ENCODE measurements around the gene CDH5. TPM values are rescaled to one million over a fixed set of nuclear protein-coding genes. Genes with fewer than 3 reads are reported as not detected.

Gene CDH5
- total and polyA plus RNA-seq, 2 of the 13 experiments (the other 11 are each of a cell fraction or from before 2014, with no cell fraction given) = 0.71 to 1.1 TPM

- peaks cover 0 to 32% of the 10 kb centered on the region in 2 experiments; a peak in 2 of 5 replicates for H3K27me3 ChIP-seq (ENCODE audit: control insufficient read depth in 1 of 2, insufficient read depth in 2 of 2, low read length in 2 of 2)
- FAIRE-seq = no peak
- H3K36me3 ChIP-seq (replicated peaks in 1 of 2; ENCODE audit: control insufficient read depth in 1 of 2, insufficient read depth in 2 of 2, low read length in 2 of 2) = no peaks in the 10 kb centered on the region
- H2AFZ ChIP-seq (ENCODE audit: low read length) = no peak overlapping the region
- no peaks in the 10 kb centered on the region for H3K4me1 ChIP-seq (ENCODE audit: insufficient read depth, low read length)
- ChIA-PET POLR2A (no interaction called here), CTCF (ENCODE audit: low intra/inter-chr PET ratio, low total read pairs) (interaction anchor here (1.1 kb wide), 1 partner anchor 44 kb away, joined by 3 read pairs; no protein-coding TSS in a partner anchor)
- H3K9ac ChIP-seq (ENCODE audit: insufficient read depth, low read depth, low read length) = no peak overlapping the region
- 31% methylated on average over 1 of the region's 1 CpG for WGBS (ENCODE audit: low lambda C conversion rate)
- TF ChIP-seq TIGD3 (CRISPR knock-in tag; IDR thresholded peaks at IDR 0.05; ENCODE audit: borderline replicate concordance) = no peak
- TF ChIP-seq PLRG1 (conservative IDR thresholded peaks at IDR 0.05) = no peak
- TF ChIP-seq SYNCRIP (IDR thresholded peaks at IDR 0.05; ENCODE audit: insufficient read depth, low read depth, low read length) = no peak
- TF ChIP-seq ZFP41 (CRISPR knock-in tag; IDR thresholded peaks at IDR 0.05; ENCODE audit: borderline replicate concordance) = no peak
- TF ChIP-seq ZNF678 (CRISPR knock-in tag; IDR thresholded peaks at IDR 0.05) = no peak
- no peak for TF ChIP-seq SAP130 (CRISPR knock-in tag; IDR thresholded peaks at IDR 0.05; ENCODE audit: low read depth)
- TF ChIP-seq CHD4 (IDR thresholded peaks at IDR 0.05; ENCODE audit: borderline replicate concordance, low read length) = no peak
- TF ChIP-seq STAT5B (CRISPR knock-in tag; IDR thresholded peaks at IDR 0.05) = no peak
- no peak for TF ChIP-seq FOXM1 (CRISPR knock-in tag; IDR thresholded peaks at IDR 0.05)
- TF ChIP-seq ZKSCAN5 (CRISPR knock-in tag; IDR thresholded peaks at IDR 0.05) = no peak
- TF ChIP-seq ARNT2 (CRISPR knock-in tag; IDR thresholded peaks at IDR 0.05; ENCODE audit: low read depth) = no peak
- TF ChIP-seq ZNF567 (CRISPR knock-in tag; IDR thresholded peaks at IDR 0.05; ENCODE audit: borderline replicate concordance) = no peak
- TF ChIP-seq POLR2AphosphoS5 (IDR thresholded peaks at IDR 0.05; ENCODE audit: low read depth, low read length) = no peak
- intact Hi-C loops (cut with micrococcal nuclease; ENCODE audit: unreplicated experiment) (no loop called here), in situ Hi-C loops (cut with HindIII; ENCODE audit: extremely low pct_ligation_motif_present, low pct_unique_long_range_greater_than_20kb) (no loop called here)
- no peak for ATAC-seq
- no peaks in the 10 kb centered on the region for H3K79me2 ChIP-seq (ENCODE audit: insufficient read depth, low read length)
- H3K4me3 ChIP-seq (replicated peaks in 1 of 3; ENCODE audit: insufficient read depth in 1 of 3, low read depth in 2 of 3, low read length in 3 of 3) = no peak overlapping the region
- DNase-seq (ENCODE audit: low spot score) = no peak
- no peak overlapping the region for H3K27ac ChIP-seq (ENCODE audit: extremely low read length, insufficient read depth, low read length)
- BruUV-seq (replicated peaks) = no TSS peak
- no peak overlapping the region for H3K4me2 ChIP-seq (ENCODE audit: low read depth, low read length)
- H3K9me3 ChIP-seq (ENCODE audit: low read length) = no peaks in the 10 kb centered on the region
- H4K20me1 ChIP-seq (ENCODE audit: insufficient read depth, low read length) = no peaks in the 10 kb centered on the region
Measured at GRCh38 chr16:66318505-66318904, 48.0 kb upstream of the CDH5 start.

Data from HepG2 (cell line).